ENCODE data around the gene SLC9A9.

Gene SLC9A9

GRCh38 chr3:143707848-143708247, 140.4 kb downstream of the SLC9A9 start:
- H3K27ac ChIP-seq (ENCODE audit: low read length), result no peak overlapping the region
- no peak overlapping the region for H3K4me2 ChIP-seq (ENCODE audit: low read length)
- H2AFZ ChIP-seq (ENCODE audit: low read depth, low read length), result no peak overlapping the region
- H3K9me3 ChIP-seq (ENCODE audit: insufficient read depth, low read length), result no peaks in the 10 kb centered on the region
- H3K9ac ChIP-seq (ENCODE audit: low read length), result no peak overlapping the region
- no peaks in the 10 kb centered on the region for H3K36me3 ChIP-seq (replicated peaks; ENCODE audit: low read depth, low read length)
- H3K27me3 ChIP-seq (ENCODE audit: low read depth, low read length), result no peaks in the 10 kb centered on the region
- H4K20me1 ChIP-seq (ENCODE audit: insufficient read depth, low read length), result no peaks in the 10 kb centered on the region
- H3K4me1 ChIP-seq (ENCODE audit: low read length), result no peaks in the 10 kb centered on the region
- no peak overlapping the region for H3K4me3 ChIP-seq (ENCODE audit: low read length)
- TF ChIP-seq EZH2phosphoT487 (IDR thresholded peaks at IDR 0.05; ENCODE audit: low read depth), result no peak
- no peaks in the 10 kb centered on the region for H3K79me2 ChIP-seq (ENCODE audit: low read length)

GRCh38 chr3:143700431-143700975, 147.8 kb downstream of the SLC9A9 start:
- Histone ChIP-seq H3K27ac (ENCODE audit: low read length) (no peak overlapping the region), H3K4me2 (ENCODE audit: low read length) (no peak overlapping the region), H3K9me3 (ENCODE audit: insufficient read depth, low read length) (no peaks in the 10 kb centered on the region), H4K20me1 (ENCODE audit: insufficient read depth, low read length) (no peaks in the 10 kb centered on the region), H3K36me3 (replicated peaks; ENCODE audit: low read depth, low read length) (no peaks in the 10 kb centered on the region), H2AFZ (ENCODE audit: low read depth, low read length) (no peak overlapping the region), H3K79me2 (ENCODE audit: low read length) (no peaks in the 10 kb centered on the region), H3K27me3 (ENCODE audit: low read depth, low read length) (no peaks in the 10 kb centered on the region), H3K4me3 (ENCODE audit: low read length) (no peak overlapping the region), H3K9ac (ENCODE audit: low read length) (no peak overlapping the region), H3K4me1 (ENCODE audit: low read length) (no peaks in the 10 kb centered on the region)
- no peak for TF ChIP-seq EZH2phosphoT487 (IDR thresholded peaks at IDR 0.05; ENCODE audit: low read depth)
- no peak for TF ChIP-seq CTCF (IDR thresholded peaks at IDR 0.05; ENCODE audit: low read depth, low read length)

- Histone ChIP-seq H3K9me3 (ENCODE audit: insufficient read depth, low read length) (no peaks in the 10 kb centered on the region), H3K27me3 (ENCODE audit: low read depth, low read length) (no peaks in the 10 kb centered on the region), H3K27ac (ENCODE audit: low read length) (no peak overlapping the region), H3K4me3 (ENCODE audit: low read length) (no peak overlapping the region), H4K20me1 (ENCODE audit: insufficient read depth, low read length) (no peaks in the 10 kb centered on the region), H3K79me2 (ENCODE audit: low read length) (no peaks in the 10 kb centered on the region), H2AFZ (ENCODE audit: low read depth, low read length) (no peak overlapping the region), H3K36me3 (replicated peaks; ENCODE audit: low read depth, low read length) (no peaks in the 10 kb centered on the region), H3K4me1 (ENCODE audit: low read length) (no peaks in the 10 kb centered on the region), H3K4me2 (ENCODE audit: low read length) (no peak overlapping the region), H3K9ac (ENCODE audit: low read length) (no peak overlapping the region)
- TF ChIP-seq CTCF (IDR thresholded peaks at IDR 0.05; ENCODE audit: low read depth, low read length), result no peak
- TF ChIP-seq EZH2phosphoT487 (IDR thresholded peaks at IDR 0.05; ENCODE audit: low read depth), result no peak
Observed at GRCh38 chr3:143699424-143699823, 148.8 kb downstream of the SLC9A9 start.

GRCh38 chr3:143698682-143699303, 149.5 kb downstream of the SLC9A9 start:
- TF ChIP-seq CTCF (IDR thresholded peaks at IDR 0.05; ENCODE audit: low read depth, low read length) (no peak), EZH2phosphoT487 (IDR thresholded peaks at IDR 0.05; ENCODE audit: low read depth) (no peak)
- H3K27ac ChIP-seq (ENCODE audit: low read length), result no peak overlapping the region
- no peak overlapping the region for H3K9ac ChIP-seq (ENCODE audit: low read length)
- H3K4me1 ChIP-seq (ENCODE audit: low read length), result no peaks in the 10 kb centered on the region
- no peak overlapping the region for H3K4me2 ChIP-seq (ENCODE audit: low read length)
- H3K4me3 ChIP-seq (ENCODE audit: low read length), result no peak overlapping the region
- no peaks in the 10 kb centered on the region for H3K79me2 ChIP-seq (ENCODE audit: low read length)
- no peaks in the 10 kb centered on the region for H4K20me1 ChIP-seq (ENCODE audit: insufficient read depth, low read length)
- H3K27me3 ChIP-seq (ENCODE audit: low read depth, low read length), result no peaks in the 10 kb centered on the region
- no peak overlapping the region for H2AFZ ChIP-seq (ENCODE audit: low read depth, low read length)
- H3K9me3 ChIP-seq (ENCODE audit: insufficient read depth, low read length), result no peaks in the 10 kb centered on the region
- H3K36me3 ChIP-seq (replicated peaks; ENCODE audit: low read depth, low read length), result no peaks in the 10 kb centered on the region
